Loucy (cell line): ENCODE measurements around the gene EXOSC1.

Experiments used
- EZH2phosphoT487 ChIP-seq: fragments of 200-600 bp; IDR thresholded peaks from 2 replicates; pipeline ENCODE4 v1.6.1; 2018; ENCODE audit warnings: antibody characterized with exemption, mild to moderate bottlenecking, moderate library complexity, borderline replicate concordance
- TF ChIP-seq, protein P1 (sequence below): fragments of 200-600 bp; sonication (generic); conservative IDR thresholded peaks from 2 replicates; pipeline ENCODE4 v1.5.1; 2014; ENCODE audit warnings: mild to moderate bottlenecking, antibody characterized with exemption, low read length

GRCh38 chr10:97442277-97442676, 3.5 kb downstream of the EXOSC1 start:
- no peak for TF ChIP-seq EZH2phosphoT487
- TF ChIP-seq, protein P1, sequence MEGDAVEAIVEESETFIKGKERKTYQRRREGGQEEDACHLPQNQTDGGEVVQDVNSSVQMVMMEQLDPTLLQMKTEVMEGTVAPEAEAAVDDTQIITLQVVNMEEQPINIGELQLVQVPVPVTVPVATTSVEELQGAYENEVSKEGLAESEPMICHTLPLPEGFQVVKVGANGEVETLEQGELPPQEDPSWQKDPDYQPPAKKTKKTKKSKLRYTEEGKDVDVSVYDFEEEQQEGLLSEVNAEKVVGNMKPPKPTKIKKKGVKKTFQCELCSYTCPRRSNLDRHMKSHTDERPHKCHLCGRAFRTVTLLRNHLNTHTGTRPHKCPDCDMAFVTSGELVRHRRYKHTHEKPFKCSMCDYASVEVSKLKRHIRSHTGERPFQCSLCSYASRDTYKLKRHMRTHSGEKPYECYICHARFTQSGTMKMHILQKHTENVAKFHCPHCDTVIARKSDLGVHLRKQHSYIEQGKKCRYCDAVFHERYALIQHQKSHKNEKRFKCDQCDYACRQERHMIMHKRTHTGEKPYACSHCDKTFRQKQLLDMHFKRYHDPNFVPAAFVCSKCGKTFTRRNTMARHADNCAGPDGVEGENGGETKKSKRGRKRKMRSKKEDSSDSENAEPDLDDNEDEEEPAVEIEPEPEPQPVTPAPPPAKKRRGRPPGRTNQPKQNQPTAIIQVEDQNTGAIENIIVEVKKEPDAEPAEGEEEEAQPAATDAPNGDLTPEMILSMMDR = no peak
